Lower leg skin (tissue), 3 donors: ENCODE data around the gene ZDHHC14.
A peak's percentile ranks its signal among the peaks of the same experiment; 100 is the strongest.

ENCODE experiments used
- POLR2A ChIP-seq, 2 donors: fragments of 450-650 bp; IDR thresholded peaks; one replicate each; pipeline ENCODE4 v1.6.1; 2016 to 2017; ENCODE audit warnings: antibody characterized with exemption in 2 of 2, mild to moderate bottlenecking in 1 of 2, moderate library complexity in 1 of 2
- TF ChIP-seq, protein P1 (sequence below), 3 donors: fragments of 450-650 bp; IDR thresholded peaks; one replicate each; pipeline ENCODE4 v1.5.1; 2016; ENCODE audit warnings: antibody characterized with exemption in 3 of 3, mild to moderate bottlenecking in 3 of 3, moderate library complexity in 2 of 3

GRCh38 chr6:157531169-157531985, 150.4 kb downstream of the ZDHHC14 start:
- TF ChIP-seq, protein P1, sequence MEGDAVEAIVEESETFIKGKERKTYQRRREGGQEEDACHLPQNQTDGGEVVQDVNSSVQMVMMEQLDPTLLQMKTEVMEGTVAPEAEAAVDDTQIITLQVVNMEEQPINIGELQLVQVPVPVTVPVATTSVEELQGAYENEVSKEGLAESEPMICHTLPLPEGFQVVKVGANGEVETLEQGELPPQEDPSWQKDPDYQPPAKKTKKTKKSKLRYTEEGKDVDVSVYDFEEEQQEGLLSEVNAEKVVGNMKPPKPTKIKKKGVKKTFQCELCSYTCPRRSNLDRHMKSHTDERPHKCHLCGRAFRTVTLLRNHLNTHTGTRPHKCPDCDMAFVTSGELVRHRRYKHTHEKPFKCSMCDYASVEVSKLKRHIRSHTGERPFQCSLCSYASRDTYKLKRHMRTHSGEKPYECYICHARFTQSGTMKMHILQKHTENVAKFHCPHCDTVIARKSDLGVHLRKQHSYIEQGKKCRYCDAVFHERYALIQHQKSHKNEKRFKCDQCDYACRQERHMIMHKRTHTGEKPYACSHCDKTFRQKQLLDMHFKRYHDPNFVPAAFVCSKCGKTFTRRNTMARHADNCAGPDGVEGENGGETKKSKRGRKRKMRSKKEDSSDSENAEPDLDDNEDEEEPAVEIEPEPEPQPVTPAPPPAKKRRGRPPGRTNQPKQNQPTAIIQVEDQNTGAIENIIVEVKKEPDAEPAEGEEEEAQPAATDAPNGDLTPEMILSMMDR (IDR thresholded peaks at IDR 0.05): peak in 1 of 3 donors; percentile 34
- no peak for TF ChIP-seq POLR2A (IDR thresholded peaks at IDR 0.05)
